C4-2B (cell line): ENCODE results near the gene OAF.
"Not testable (repeated sequence)": the region's sequence is repeated elsewhere in the genome, so short reads cannot be mapped to it uniquely, and the experiment has no call there.

Experiments used
- CTCF ChIP-seq: fragments of 450-650 bp; conservative IDR thresholded peaks from 2 replicates; pipeline ENCODE4 v1.5.1; 2017; ENCODE audit warnings: mild to moderate bottlenecking
- ZFX ChIP-seq: fragments of 450-650 bp; IDR thresholded peaks from 2 replicates; pipeline ENCODE4 v1.6.1; 2017

DNA sequence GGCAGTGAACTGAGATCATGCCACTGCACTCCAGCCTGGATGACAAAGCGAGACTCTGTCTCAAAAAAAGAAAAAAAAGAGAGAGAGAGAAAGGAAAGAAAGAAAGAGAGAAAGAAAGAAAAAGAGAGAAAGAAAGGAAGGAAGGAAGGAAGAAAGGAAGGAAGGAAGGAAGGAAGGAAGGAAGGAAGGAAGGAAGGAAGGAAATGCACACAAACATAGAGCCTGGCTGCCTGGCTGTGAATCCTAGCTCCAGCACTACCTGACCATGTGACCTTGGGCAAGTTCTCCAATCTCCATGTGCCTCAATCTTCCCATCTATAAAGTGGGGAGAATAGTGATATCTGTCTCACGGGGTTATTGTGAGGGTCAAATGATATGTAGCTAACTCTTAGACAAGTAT is 63.1 kb downstream of the OAF start:
- TF ChIP-seq CTCF, ZFX: not testable (repeated sequence)
